Activated CD8-positive, alpha-beta T cell treated with anti-CD3 and anti-CD28 coated beads for 36 hours (primary cell): ENCODE measurements around the gene OXCT2. TPM values are rescaled to one million over a fixed set of nuclear protein-coding genes. Genes with fewer than 3 reads are reported as not detected.
A peak's percentile ranks its signal among the peaks of the same experiment; 100 is the strongest.

Source experiments
- ATAC-seq: fragments of 200-7000 bp; cut with Tn5 transposase; one replicate; pipeline ENCODE4 v1.10.0; 2021; ENCODE audit warnings: mild to moderate bottlenecking, moderate library complexity
- CTCF ChIA-PET: fragments of 350-600 bp; sonication (Branson Sonifier 250); formaldehyde crosslinking; loops from one replicate; lab custom pipeline; 2021; ENCODE audit warnings: antibody characterized with exemption; lab: Charles Lee
- POLR2A ChIA-PET: fragments of 350-600 bp; sonication (Branson Sonifier 250); formaldehyde crosslinking; loops from one replicate; lab custom pipeline; 2021; ENCODE audit warnings: antibody characterized with exemption; lab: Charles Lee
- DNase-seq: peaks from one replicate; pipeline ENCODE4 v3.0.0-alpha.2; 2020
- H3K27ac Mint-ChIP-seq: one replicate; pipeline ENCODE4 v1.8.0; 2021; ENCODE audit warnings: mild to moderate bottlenecking, mixed read lengths
- H3K27me3 Mint-ChIP-seq: one replicate; pipeline ENCODE4 v1.8.0; 2021; ENCODE audit warnings: mixed read lengths
- H3K36me3 Mint-ChIP-seq: one replicate; pipeline ENCODE4 v1.8.0; 2021; ENCODE audit warnings: low read depth, mixed read lengths
- H3K4me1 Mint-ChIP-seq: one replicate; pipeline ENCODE4 v1.8.0; 2021; ENCODE audit warnings: low read depth, mixed read lengths
- H3K4me3 Mint-ChIP-seq: one replicate; pipeline ENCODE4 v1.8.0; 2021; ENCODE audit warnings: mild to moderate bottlenecking, moderate library complexity, mixed read lengths
- H3K9me3 Mint-ChIP-seq: one replicate; pipeline ENCODE4 v1.8.0; 2021; ENCODE audit warnings: mixed read lengths
- intact Hi-C: fragments of 100-400 bp; cut with micrococcal nuclease; formaldehyde crosslinking; loops from one replicate; pipeline ENCODE4 v1.10.0; 2022
- total RNA-seq, 2 experiments: library from RNA; stranded (reverse); gene quantifications; one replicate each; pipeline ENCODE4 v1.2.3, GENCODE V29; 2021
- TF ChIP-seq, protein P1 (sequence below): fragments of 200-600 bp; IDR thresholded peaks from one replicate; pipeline ENCODE4 v1.8.0; 2022; ENCODE audit warnings: antibody characterized with exemption, mild to moderate bottlenecking

OXCT2 gene
- total RNA-seq, 2 experiments from 2014 or later, result 2.7 to 4.2 TPM

DNA sequence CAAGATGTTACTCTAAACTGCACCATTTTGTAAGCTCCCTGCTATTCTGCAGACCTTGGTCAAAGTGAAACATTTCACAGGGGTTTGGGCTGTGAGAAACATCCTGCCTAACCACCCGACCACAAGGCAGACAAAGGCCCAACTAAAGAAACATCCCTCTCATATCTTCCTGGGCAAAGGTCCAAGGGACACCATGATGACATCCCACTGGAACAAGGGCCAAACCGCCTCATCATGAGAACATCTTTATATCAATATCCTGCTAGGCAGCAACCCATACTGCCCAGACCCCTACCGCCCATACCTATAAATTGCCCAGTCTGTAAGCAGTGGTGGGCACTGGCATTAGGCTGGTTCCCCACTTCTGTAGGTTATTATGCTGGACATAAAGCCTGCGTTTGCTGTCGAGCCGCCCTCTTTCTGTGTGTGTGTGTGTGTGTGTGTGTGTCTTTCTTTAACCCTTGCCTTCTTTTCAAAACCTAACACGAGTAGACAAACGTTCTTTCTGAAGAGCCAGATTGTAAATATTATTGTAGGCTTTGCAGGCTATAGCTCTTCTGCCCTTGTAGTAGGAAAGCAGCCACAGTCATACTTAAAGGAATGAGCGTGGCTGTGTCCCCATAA, 33.5 kb downstream of the OXCT2 start:
- ATAC-seq (no peak), DNase-seq (no peak)
- no peaks in the 10 kb centered on the region for H3K9me3 Mint-ChIP-seq
- intact Hi-C loops, result no loop called here
- H3K27ac Mint-ChIP-seq, result peak overlapping the region; percentile 60
- ChIA-PET POLR2A (interaction anchor here (1.1 to 2.0 kb wide), 4 partner anchors 14 to 91 kb away, joined by 3 to 4 read pairs (median 4); no protein-coding TSS in a partner anchor), CTCF (interaction anchor here (1.2 to 3.1 kb wide), 6 partner anchors 18 to 131 kb away, joined by 3 to 17 read pairs (median 6); no protein-coding TSS in a partner anchor)
- peak overlapping the region; percentile 16 for H3K4me3 Mint-ChIP-seq
- peaks cover 45% of the 10 kb centered on the region for H3K4me1 Mint-ChIP-seq
- peaks cover 14% of the 10 kb centered on the region for H3K27me3 Mint-ChIP-seq
- peaks cover 28% of the 10 kb centered on the region for H3K36me3 Mint-ChIP-seq
- TF ChIP-seq, protein P1, sequence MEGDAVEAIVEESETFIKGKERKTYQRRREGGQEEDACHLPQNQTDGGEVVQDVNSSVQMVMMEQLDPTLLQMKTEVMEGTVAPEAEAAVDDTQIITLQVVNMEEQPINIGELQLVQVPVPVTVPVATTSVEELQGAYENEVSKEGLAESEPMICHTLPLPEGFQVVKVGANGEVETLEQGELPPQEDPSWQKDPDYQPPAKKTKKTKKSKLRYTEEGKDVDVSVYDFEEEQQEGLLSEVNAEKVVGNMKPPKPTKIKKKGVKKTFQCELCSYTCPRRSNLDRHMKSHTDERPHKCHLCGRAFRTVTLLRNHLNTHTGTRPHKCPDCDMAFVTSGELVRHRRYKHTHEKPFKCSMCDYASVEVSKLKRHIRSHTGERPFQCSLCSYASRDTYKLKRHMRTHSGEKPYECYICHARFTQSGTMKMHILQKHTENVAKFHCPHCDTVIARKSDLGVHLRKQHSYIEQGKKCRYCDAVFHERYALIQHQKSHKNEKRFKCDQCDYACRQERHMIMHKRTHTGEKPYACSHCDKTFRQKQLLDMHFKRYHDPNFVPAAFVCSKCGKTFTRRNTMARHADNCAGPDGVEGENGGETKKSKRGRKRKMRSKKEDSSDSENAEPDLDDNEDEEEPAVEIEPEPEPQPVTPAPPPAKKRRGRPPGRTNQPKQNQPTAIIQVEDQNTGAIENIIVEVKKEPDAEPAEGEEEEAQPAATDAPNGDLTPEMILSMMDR, result no peak

DNA sequence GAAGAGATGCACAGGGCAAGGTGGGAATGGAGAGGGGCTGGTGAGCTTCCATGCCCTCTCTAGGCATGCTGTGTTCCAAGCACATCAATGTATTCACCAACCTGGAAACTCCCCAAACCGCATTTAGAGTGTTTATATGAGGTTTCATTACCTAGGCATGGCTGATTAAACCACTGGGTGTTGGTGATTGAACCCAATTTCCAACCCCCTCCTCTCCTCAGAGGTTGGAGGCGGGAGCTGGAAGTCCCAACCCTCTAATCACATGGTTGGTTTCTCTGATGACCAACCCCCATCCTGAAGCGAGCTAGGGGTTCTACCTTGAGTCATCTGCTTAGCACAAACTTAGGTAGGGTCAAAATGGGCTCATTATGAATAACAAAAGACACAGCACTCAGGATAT, 35.4 kb downstream of the OXCT2 start:
- ATAC-seq (peak; percentile 8), DNase-seq (peak; percentile 34)
- Mint-ChIP-seq H3K27ac (no peak overlapping the region), H3K9me3 (no peaks in the 10 kb centered on the region), H3K36me3 (peaks cover 14% of the 10 kb centered on the region), H3K4me1 (peaks cover 33% of the 10 kb centered on the region), H3K4me3 (no peak overlapping the region), H3K27me3 (peaks cover 17% of the 10 kb centered on the region)
- ChIA-PET CTCF (interaction anchor here (0.9 to 1.3 kb wide), 6 partner anchors 11 to 129 kb away, joined by 3 to 4 read pairs (median 4); partner anchors contain the start of gene NT5C1A), POLR2A (interaction anchor here (2.0 kb wide), 1 partner anchor 69 kb away, joined by 4 read pairs; no protein-coding TSS in a partner anchor)
- intact Hi-C loops, result no loop called here
- TF ChIP-seq, protein P1, result no peak

DNA sequence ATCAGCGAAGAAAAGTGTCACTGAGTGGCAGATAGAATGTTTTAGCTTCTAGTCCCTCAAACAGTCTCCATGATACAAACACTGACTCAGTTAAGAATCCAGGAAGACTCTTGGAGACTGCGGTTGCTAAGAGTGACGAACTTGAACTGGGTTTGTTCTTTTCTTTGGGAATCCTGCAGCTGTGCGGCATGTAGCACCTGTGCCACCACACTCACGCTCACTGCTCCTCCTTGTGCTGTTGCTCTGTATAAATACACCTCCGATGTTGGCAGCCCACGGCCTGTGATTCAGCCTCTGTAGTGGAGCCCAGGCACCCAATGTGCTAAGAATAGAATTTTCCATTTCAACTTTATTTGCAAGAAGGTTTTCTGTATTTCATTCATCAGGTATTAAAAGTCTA, 38.0 kb downstream of the OXCT2 start:
- CTCF ChIA-PET, result interaction anchor here (0.9 to 1.5 kb wide), 2 partner anchors 13 to 330 kb away, joined by 3 to 5 read pairs; no protein-coding TSS in a partner anchor
- peak; percentile 26 for DNase-seq
- Mint-ChIP-seq H3K27ac (no peak overlapping the region), H3K36me3 (no peaks in the 10 kb centered on the region), H3K27me3 (peaks cover 41% of the 10 kb centered on the region), H3K4me1 (peaks cover 18% of the 10 kb centered on the region), H3K9me3 (no peaks in the 10 kb centered on the region), H3K4me3 (no peak overlapping the region)
- intact Hi-C loops, result no loop called here
- POLR2A ChIA-PET, result interaction anchor here (1.6 kb wide), 1 partner anchor 32 kb away, joined by 4 read pairs; no protein-coding TSS in a partner anchor
- TF ChIP-seq, protein P1, result no peak
- no peak for ATAC-seq

DNA sequence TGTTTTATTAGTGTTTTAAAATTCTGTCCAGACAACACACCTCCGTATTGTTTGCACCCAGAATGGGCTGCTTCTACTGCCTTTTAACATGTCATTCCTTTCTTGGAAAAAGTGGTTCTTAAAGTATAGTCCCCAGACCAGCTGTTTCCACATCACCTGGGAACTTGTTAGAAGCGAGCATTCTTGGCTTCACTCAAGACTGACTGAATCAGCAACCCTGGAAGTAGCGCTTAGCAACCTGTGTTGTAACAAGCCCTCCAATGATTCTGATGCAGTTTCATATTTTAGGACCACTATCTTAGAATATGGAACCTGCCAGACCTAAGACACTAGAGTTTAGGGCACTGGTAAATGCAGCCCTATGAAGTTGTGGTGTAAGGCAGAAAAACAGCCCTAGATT, 38.4 kb downstream of the OXCT2 start:
- peaks cover 45% of the 10 kb centered on the region for H3K27me3 Mint-ChIP-seq
- H3K9me3 Mint-ChIP-seq, result no peaks in the 10 kb centered on the region
- CTCF ChIA-PET, result interaction anchor here (0.9 kb wide), 1 partner anchor 330 kb away, joined by 3 read pairs; no protein-coding TSS in a partner anchor
- H3K4me1 Mint-ChIP-seq, result peaks cover 19% of the 10 kb centered on the region
- DNase-seq, result no peak
- no peak overlapping the region for H3K4me3 Mint-ChIP-seq
- intact Hi-C loops, result no loop called here
- TF ChIP-seq, protein P1, result no peak
- POLR2A ChIA-PET, result no interaction called here
- H3K36me3 Mint-ChIP-seq, result no peaks in the 10 kb centered on the region
- no peak overlapping the region for H3K27ac Mint-ChIP-seq
- no peak for ATAC-seq

DNA sequence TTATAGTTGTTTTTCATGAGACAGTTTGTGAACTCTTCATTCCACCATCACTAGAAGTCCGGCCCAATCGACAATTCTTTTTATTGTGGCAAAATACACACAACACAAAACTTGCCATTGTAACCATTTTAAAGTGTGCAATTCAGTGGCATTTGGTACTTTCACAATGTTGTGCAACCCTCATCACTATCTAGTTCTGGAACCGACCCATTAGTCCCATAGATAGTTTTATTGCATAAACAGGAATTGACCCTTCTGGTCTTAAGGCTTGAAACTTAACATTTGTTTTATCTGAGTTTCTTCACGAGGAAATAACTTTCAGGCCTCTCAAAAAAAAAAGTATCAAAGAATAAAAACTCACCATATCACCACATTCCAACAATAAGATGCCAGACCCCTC, 41.3 kb downstream of the OXCT2 start:
- peaks cover 56% of the 10 kb centered on the region for H3K27me3 Mint-ChIP-seq
- TF ChIP-seq, protein P1, result no peak
- no peak for DNase-seq
- no peak overlapping the region for H3K27ac Mint-ChIP-seq
- CTCF ChIA-PET, result interaction anchor here (1.0 to 1.1 kb wide), 2 partner anchors 10 to 123 kb away, joined by 3 to 4 read pairs; no protein-coding TSS in a partner anchor
- no peak for ATAC-seq
- H3K36me3 Mint-ChIP-seq, result no peaks in the 10 kb centered on the region
- H3K4me1 Mint-ChIP-seq, result peaks cover 11% of the 10 kb centered on the region
- H3K4me3 Mint-ChIP-seq, result no peak overlapping the region
- H3K9me3 Mint-ChIP-seq, result no peaks in the 10 kb centered on the region
- intact Hi-C loops, result no loop called here
- POLR2A ChIA-PET, result no interaction called here
